Activated naive CD4-positive, alpha-beta T cell treated with anti-CD3 and anti-CD28 coated beads, Interleukin-2, amount 10 ng/mL, durations not matched to agents 5 hours and 36 hours (primary cell): Measurements from ENCODE around the gene C1QC. TPM values are rescaled to one million over a fixed set of nuclear protein-coding genes. Genes with fewer than 3 reads are reported as not detected.

Experiments
- microRNA-seq: library from miRNA; unstranded; fragments of <30 nt; microRNA quantifications from one replicate; pipeline ENCODE4 v1.2.0, GENCODE V29; 2022; ENCODE audit warnings: borderline microRNAs expressed, borderline replicate concordance
- total RNA-seq, 2 experiments: library from RNA; stranded (reverse); gene quantifications; one replicate each; pipeline ENCODE4 v1.2.3, GENCODE V29; 2021

Gene C1QC
- total RNA-seq, result not detected

DNA sequence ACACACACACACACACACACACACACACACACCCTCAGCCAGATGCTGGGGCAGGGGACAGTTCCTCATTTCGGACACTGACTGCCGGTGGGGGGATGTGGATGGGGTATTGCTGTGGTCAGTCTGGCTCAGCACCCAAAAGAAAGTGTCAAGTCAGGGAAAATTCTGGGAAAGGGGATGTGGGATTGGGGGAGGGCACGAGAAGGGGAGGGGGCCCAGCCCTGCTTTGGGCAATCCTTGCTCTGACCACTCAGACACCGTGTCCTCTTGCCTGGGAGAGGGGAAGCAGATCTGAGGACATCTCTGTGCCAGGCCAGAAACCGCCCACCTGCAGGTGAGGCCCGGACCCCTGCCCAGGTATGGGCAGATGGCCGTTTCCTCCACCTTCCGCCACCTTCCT is at the start of gene C1QC:
TSS of gene C1QC (plus strand) at position 253 of the 400 bp plus-strand sequence. CDS start 391 bp downstream, outside the sequence.

DNA sequence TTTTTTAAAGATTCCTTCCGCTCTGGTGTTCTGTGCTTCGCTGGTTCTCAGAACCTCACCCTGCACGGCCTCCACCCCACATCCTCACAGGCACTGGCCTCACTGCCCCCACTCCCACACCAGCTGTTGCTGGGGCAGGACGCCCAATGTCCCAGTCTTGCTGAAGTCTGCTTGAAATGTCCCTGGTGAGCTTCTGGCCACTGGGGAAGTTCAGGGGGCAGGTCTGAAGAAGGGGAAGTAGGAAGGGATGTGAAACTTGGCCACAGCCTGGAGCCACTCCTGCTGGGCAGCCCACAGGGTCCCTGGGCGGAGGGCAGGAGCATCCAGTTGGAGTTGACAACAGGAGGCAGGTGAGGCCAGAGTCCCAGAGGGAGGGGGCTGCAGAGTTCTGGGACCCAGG is 7.1 kb upstream of the C1QC start, which contains the start of gene C1QA:
TSS of gene C1QA (plus strand) at position 276 of the 400 bp plus-strand sequence. CDS start 989 bp downstream, outside the sequence.

DNA sequence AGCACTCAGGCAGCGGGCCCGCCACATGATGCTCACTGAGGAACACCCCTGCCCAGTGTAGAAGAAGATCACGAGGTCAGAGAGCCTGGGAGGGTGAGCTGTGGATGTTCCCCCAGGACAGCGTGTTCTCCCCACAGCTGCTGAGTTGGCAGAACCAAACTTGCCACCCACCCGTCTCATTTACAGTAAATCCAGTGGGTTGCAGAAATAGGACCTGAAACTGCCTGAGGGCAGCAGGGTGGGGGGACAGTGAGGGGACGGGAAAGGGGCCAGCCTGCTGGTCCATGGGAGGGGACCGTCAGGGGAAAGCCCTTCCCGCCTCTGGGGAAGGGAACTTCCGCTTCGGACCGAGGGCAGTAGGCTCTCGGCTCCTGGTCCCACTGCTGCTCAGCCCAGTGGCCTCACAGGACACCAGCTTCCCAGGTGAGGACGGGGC is 9.5 kb downstream of the C1QC start, which contains the start of gene C1QB:
TSS of gene C1QB (plus strand) at position 356 of the 436 bp plus-strand sequence. CDS start 6,227 bp downstream, outside the sequence.

Small RNA genes lying within 50 kb of the gene (microRNA-seq; reads per million reads assigned to microRNA genes)
- gene MIR6127, result not detected

Other genes with a start within 250 kb of the C1QC start
- 10 to 100 TPM; 17.4 to 20.1 TPM for gene ZBTB40, start 191.8 kb upstream of the C1QC start, total RNA-seq
- gene EPHA8, start 80.1 kb upstream of the C1QC start, total RNA-seq, result not detected
- not detected for gene C1QA, start 7.0 kb upstream of the C1QC start, total RNA-seq
- gene C1QB, start 9.6 kb downstream of the C1QC start, total RNA-seq, result not detected
- not detected for gene EPHB2, start 67.2 kb downstream of the C1QC start, total RNA-seq